HepG2 (cell line): ENCODE measurements around the gene AHCY. TPM values are rescaled to one million over a fixed set of nuclear protein-coding genes. Genes with fewer than 3 reads are reported as not detected.
A peak's percentile ranks its signal among the peaks of the same experiment; 100 is the strongest.

Source experiments
- CBX5 ChIP-seq: sonication (generic); formaldehyde crosslinking; IDR thresholded peaks from 2 replicates; pipeline ENCODE4 v1.4.0; 2020; ENCODE audit warnings: missing genetic modification reagents, borderline replicate concordance
- NFE2L1 ChIP-seq: sonication (generic); formaldehyde crosslinking; IDR thresholded peaks from 2 replicates; pipeline ENCODE4 v1.4.0; 2020; ENCODE audit warnings: missing genetic modification reagents, mild to moderate bottlenecking, borderline replicate concordance
- NFYB ChIP-seq: sonication (generic); formaldehyde crosslinking; IDR thresholded peaks from 2 replicates; pipeline ENCODE4 v1.4.0; 2020; ENCODE audit warnings: missing genetic modification reagents
- RELA ChIP-seq: sonication (generic); formaldehyde crosslinking; IDR thresholded peaks from 2 replicates; pipeline ENCODE4 v1.4.0; 2020; ENCODE audit warnings: missing genetic modification reagents
- TEAD3 ChIP-seq: optimal IDR thresholded peaks from 2 replicates; pipeline ENCODE3; 2016; ENCODE audit warnings: borderline replicate concordance
- THYN1 ChIP-seq: sonication (generic); formaldehyde crosslinking; IDR thresholded peaks from 2 replicates; pipeline ENCODE4 v1.8.1; 2023; ENCODE audit warnings: low read depth, mild to moderate bottlenecking, moderate library complexity, missing genetic modification reagents, borderline replicate concordance
- ZNF17 ChIP-seq: sonication (generic); formaldehyde crosslinking; IDR thresholded peaks from 2 replicates; pipeline ENCODE4 v1.5.0; 2020; ENCODE audit warnings: mild to moderate bottlenecking, missing genetic modification reagents
- ZNF383 ChIP-seq: sonication (generic); formaldehyde crosslinking; IDR thresholded peaks from 2 replicates; pipeline ENCODE4 v1.4.0; 2020; ENCODE audit warnings: missing genetic modification reagents, mild to moderate bottlenecking, borderline replicate concordance
- ZNF614 ChIP-seq: IDR thresholded peaks from 2 replicates; pipeline ENCODE4 v1.6.1; 2018; ENCODE audit warnings: missing biosample characterization, missing genetic modification reagents, inconsistent platforms, borderline replicate concordance
- ZNF652 ChIP-seq: IDR thresholded peaks from 2 replicates; pipeline ENCODE4 v1.6.1; 2016; ENCODE audit warnings: low read depth, borderline replicate concordance
- ZNF713 ChIP-seq: sonication (generic); formaldehyde crosslinking; IDR thresholded peaks from 2 replicates; pipeline ENCODE4 v1.4.0; 2020; ENCODE audit warnings: mild to moderate bottlenecking, missing genetic modification reagents
- ZNF766 ChIP-seq: sonication (generic); formaldehyde crosslinking; IDR thresholded peaks from 2 replicates; pipeline ENCODE4 v1.5.0; 2020; ENCODE audit warnings: missing genetic modification reagents, borderline replicate concordance
- ZNF850 ChIP-seq: sonication (generic); formaldehyde crosslinking; conservative IDR thresholded peaks from 2 replicates; pipeline ENCODE4 v1.9.0; 2021; ENCODE audit warnings: mild to moderate bottlenecking, missing genetic modification reagents
- ZNF879 ChIP-seq: sonication (generic); formaldehyde crosslinking; IDR thresholded peaks from 2 replicates; pipeline ENCODE4 v1.8.1; 2023; ENCODE audit warnings: missing genetic modification reagents
- polyA plus RNA-seq, 8 experiments: library from polyadenylated mRNA; depleted of rRNA in 3 of 8; stranded (reverse) in 7 of 8; unstranded in 1 of 8; fragments of >200 nt; fragmentation: Illumina TruSeq in 4 of 8; extraction: Trizol in 4 of 8; gene quantifications; 2 replicates each; pipeline versions ENCODE4 v1.2.1 to v1.2.3, GENCODE V29; 2011 to 2016; ENCODE audit warnings: low read depth in 4 of 8, missing spikeins in 1 of 8, mixed read lengths in 1 of 8; ENCODE audit not compliant: insufficient read depth in 1 of 8
- total RNA-seq, 5 experiments: library from RNA; depleted of rRNA; stranded (reverse); fragments of >200 nt; fragmentation: Illumina TruSeq; extraction: Trizol; gene quantifications; 2 replicates each; pipeline ENCODE4 v1.2.3, GENCODE V29; 2016; ENCODE audit warnings: low read depth in 1 of 5
- TF ChIP-seq, protein P1 (sequence below): sonication (generic); formaldehyde crosslinking; IDR thresholded peaks from 2 replicates; pipeline ENCODE4 v1.4.0; 2020; ENCODE audit warnings: missing genetic modification reagents
- TF ChIP-seq, protein P2 (sequence below): sonication (generic); formaldehyde crosslinking; IDR thresholded peaks from 2 replicates; pipeline ENCODE4 v1.4.0; 2020; ENCODE audit warnings: mild to moderate bottlenecking, missing genetic modification reagents
- TF ChIP-seq, protein P3 (sequence below): sonication (generic); formaldehyde crosslinking; IDR thresholded peaks from 2 replicates; pipeline ENCODE4 v1.4.0; 2020; ENCODE audit warnings: missing genetic modification reagents

Gene AHCY
- total and polyA plus RNA-seq, 2 of the 13 experiments (the other 11 are each of a cell fraction or from before 2014, with no cell fraction given), result 407 to 419 TPM

- TF ChIP-seq, protein P1, sequence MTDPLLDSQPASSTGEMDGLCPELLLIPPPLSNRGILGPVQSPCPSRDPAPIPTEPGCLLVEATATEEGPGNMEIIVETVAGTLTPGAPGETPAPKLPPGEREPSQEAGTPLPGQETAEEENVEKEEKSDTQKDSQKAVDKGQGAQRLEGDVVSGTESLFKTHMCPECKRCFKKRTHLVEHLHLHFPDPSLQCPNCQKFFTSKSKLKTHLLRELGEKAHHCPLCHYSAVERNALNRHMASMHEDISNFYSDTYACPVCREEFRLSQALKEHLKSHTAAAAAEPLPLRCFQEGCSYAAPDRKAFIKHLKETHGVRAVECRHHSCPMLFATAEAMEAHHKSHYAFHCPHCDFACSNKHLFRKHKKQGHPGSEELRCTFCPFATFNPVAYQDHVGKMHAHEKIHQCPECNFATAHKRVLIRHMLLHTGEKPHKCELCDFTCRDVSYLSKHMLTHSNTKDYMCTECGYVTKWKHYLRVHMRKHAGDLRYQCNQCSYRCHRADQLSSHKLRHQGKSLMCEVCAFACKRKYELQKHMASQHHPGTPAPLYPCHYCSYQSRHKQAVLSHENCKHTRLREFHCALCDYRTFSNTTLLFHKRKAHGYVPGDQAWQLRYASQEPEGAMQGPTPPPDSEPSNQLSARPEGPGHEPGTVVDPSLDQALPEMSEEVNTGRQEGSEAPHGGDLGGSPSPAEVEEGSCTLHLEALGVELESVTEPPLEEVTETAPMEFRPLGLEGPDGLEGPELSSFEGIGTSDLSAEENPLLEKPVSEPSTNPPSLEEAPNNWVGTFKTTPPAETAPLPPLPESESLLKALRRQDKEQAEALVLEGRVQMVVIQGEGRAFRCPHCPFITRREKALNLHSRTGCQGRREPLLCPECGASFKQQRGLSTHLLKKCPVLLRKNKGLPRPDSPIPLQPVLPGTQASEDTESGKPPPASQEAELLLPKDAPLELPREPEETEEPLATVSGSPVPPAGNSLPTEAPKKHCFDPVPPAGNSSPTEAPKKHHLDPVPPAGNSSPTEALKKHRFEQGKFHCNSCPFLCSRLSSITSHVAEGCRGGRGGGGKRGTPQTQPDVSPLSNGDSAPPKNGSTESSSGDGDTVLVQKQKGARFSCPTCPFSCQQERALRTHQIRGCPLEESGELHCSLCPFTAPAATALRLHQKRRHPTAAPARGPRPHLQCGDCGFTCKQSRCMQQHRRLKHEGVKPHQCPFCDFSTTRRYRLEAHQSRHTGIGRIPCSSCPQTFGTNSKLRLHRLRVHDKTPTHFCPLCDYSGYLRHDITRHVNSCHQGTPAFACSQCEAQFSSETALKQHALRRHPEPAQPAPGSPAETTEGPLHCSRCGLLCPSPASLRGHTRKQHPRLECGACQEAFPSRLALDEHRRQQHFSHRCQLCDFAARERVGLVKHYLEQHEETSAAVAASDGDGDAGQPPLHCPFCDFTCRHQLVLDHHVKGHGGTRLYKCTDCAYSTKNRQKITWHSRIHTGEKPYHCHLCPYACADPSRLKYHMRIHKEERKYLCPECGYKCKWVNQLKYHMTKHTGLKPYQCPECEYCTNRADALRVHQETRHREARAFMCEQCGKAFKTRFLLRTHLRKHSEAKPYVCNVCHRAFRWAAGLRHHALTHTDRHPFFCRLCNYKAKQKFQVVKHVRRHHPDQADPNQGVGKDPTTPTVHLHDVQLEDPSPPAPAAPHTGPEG (CRISPR knock-in tag), result peak; percentile 95
- TF ChIP-seq RELA (CRISPR knock-in tag) (peak; percentile 46; the same call in 1 of the 2 replicates), ZNF652 (CRISPR knock-in tag) (no peak), ZNF713 (CRISPR knock-in tag) (0 out of 2 replicates have a peak, but pooled peaks have one; percentile 41), ZNF766 (CRISPR knock-in tag) (peak; percentile 76; the same call in 1 of the 2 replicates), THYN1 (CRISPR knock-in tag) (peak; percentile 20; the same call in 1 of the 2 replicates), NFE2L1 (CRISPR knock-in tag) (no peak; the same call in 1 of the 2 replicates), TEAD3 (CRISPR knock-in tag) (peak; percentile 48), NFYB (CRISPR knock-in tag) (peak; percentile 35; the same call in 1 of the 2 replicates), ZNF850 (CRISPR knock-in tag) (peak; percentile 88), ZNF879 (peak; percentile 88), CBX5 (CRISPR knock-in tag) (peak; percentile 13; the same call in 1 of the 2 replicates), ZNF614 (CRISPR knock-in tag) (peak; percentile 71), ZNF17 (CRISPR knock-in tag) (no peak; the same call in 1 of the 2 replicates), ZNF383 (CRISPR knock-in tag) (peak; percentile 12; the same call in 1 of the 2 replicates)
- TF ChIP-seq, protein P2, sequence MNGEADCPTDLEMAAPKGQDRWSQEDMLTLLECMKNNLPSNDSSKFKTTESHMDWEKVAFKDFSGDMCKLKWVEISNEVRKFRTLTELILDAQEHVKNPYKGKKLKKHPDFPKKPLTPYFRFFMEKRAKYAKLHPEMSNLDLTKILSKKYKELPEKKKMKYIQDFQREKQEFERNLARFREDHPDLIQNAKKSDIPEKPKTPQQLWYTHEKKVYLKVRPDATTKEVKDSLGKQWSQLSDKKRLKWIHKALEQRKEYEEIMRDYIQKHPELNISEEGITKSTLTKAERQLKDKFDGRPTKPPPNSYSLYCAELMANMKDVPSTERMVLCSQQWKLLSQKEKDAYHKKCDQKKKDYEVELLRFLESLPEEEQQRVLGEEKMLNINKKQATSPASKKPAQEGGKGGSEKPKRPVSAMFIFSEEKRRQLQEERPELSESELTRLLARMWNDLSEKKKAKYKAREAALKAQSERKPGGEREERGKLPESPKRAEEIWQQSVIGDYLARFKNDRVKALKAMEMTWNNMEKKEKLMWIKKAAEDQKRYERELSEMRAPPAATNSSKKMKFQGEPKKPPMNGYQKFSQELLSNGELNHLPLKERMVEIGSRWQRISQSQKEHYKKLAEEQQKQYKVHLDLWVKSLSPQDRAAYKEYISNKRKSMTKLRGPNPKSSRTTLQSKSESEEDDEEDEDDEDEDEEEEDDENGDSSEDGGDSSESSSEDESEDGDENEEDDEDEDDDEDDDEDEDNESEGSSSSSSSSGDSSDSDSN, result peak; percentile 82
- TF ChIP-seq, protein P3, sequence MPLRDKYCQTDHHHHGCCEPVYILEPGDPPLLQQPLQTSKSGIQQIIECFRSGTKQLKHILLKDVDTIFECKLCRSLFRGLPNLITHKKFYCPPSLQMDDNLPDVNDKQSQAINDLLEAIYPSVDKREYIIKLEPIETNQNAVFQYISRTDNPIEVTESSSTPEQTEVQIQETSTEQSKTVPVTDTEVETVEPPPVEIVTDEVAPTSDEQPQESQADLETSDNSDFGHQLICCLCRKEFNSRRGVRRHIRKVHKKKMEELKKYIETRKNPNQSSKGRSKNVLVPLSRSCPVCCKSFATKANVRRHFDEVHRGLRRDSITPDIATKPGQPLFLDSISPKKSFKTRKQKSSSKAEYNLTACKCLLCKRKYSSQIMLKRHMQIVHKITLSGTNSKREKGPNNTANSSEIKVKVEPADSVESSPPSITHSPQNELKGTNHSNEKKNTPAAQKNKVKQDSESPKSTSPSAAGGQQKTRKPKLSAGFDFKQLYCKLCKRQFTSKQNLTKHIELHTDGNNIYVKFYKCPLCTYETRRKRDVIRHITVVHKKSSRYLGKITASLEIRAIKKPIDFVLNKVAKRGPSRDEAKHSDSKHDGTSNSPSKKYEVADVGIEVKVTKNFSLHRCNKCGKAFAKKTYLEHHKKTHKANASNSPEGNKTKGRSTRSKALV, result peak; percentile 79
Measured at GRCh38 chr20:34302723-34303533, at the start of gene AHCY (continued).
